Amniotic epithelial cell (primary cell): Measurements from ENCODE around the gene FHOD1.

ENCODE experiments used
- DNase-seq: peaks from one replicate; pipeline ENCODE4 v3.0.0-alpha.2; 2010; ENCODE audit warnings: low read depth

FHOD1 gene

GRCh38 chr16:67190448-67191399 is 56.6 kb downstream of the FHOD1 start:
- peak; percentile 61 for DNase-seq

GRCh38 chr16:67190041-67190440 is 57.2 kb downstream of the FHOD1 start, which contains the start of gene EXOC3L1:
EXOC3L1 (minus strand) TSS chr16:67190136; CDS start chr16:67189676, 460 bp downstream.
- no peak for DNase-seq

- no peak for DNase-seq
Observed at GRCh38 chr16:67188798-67189197, 58.5 kb downstream of the FHOD1 start.

- no peak for DNase-seq
Observed at GRCh38 chr16:67188323-67188722, 59.0 kb downstream of the FHOD1 start.

- no peak for DNase-seq
Observed at GRCh38 chr16:67187175-67187890, 59.9 kb downstream of the FHOD1 start.

GRCh38 chr16:67186550-67186950 is 60.7 kb downstream of the FHOD1 start:
- peak; percentile 64 for DNase-seq

GRCh38 chr16:67185651-67186134 is 61.6 kb downstream of the FHOD1 start:
- DNase-seq = no peak

GRCh38 chr16:67184995-67185650 is 62.2 kb downstream of the FHOD1 start:
- DNase-seq = peak; percentile 88

- DNase-seq = no peak
Observed at GRCh38 chr16:67184453-67184994, 62.8 kb downstream of the FHOD1 start.

GRCh38 chr16:67183627-67184452 is 63.4 kb downstream of the FHOD1 start, which contains the start of gene MATCAP1:
MATCAP1 (minus strand) TSS chr16:67183963; CDS start chr16:67180610, 3,353 bp downstream.
- DNase-seq = peak; percentile 98

GRCh38 chr16:67183284-67183626 is 64.0 kb downstream of the FHOD1 start:
- no peak for DNase-seq

- DNase-seq = no peak
Observed at GRCh38 chr16:67182288-67182687, 65.0 kb downstream of the FHOD1 start.

GRCh38 chr16:67181346-67181745 is 65.9 kb downstream of the FHOD1 start:
- peak; percentile 87 for DNase-seq

- no peak for DNase-seq
Observed at GRCh38 chr16:67180166-67180565, 67.1 kb downstream of the FHOD1 start.

- DNase-seq = no peak
Observed at GRCh38 chr16:67179421-67180080, 67.7 kb downstream of the FHOD1 start.
